Stomach smooth muscle (tissue), 2 donors: ENCODE results near the gene OR10W1.

Source experiments
- H3K27ac ChIP-seq: one replicate; pipeline ENCODE4 v1.7.0; 2013; ENCODE audit warnings: mild to moderate bottlenecking, low read length, inconsistent platforms
- H3K27me3 ChIP-seq, 2 donors: one replicate each; pipeline ENCODE4 v1.7.0; 2013; ENCODE audit warnings: low read length in 2 of 2; ENCODE audit not compliant: insufficient read depth in 2 of 2, control insufficient read depth in 1 of 2
- H3K36me3 ChIP-seq, 2 donors: one replicate each; pipeline ENCODE4 v1.7.0; 2013; ENCODE audit warnings: low read length in 2 of 2; ENCODE audit not compliant: control insufficient read depth in 2 of 2, insufficient read depth in 2 of 2
- H3K4me1 ChIP-seq: one replicate; pipeline ENCODE4 v1.7.0; 2013; ENCODE audit warnings: low read length; ENCODE audit not compliant: control insufficient read depth, insufficient read depth
- H3K4me3 ChIP-seq, 2 donors: one replicate each; pipeline ENCODE4 v1.7.0; 2013; ENCODE audit warnings: low read length in 2 of 2
- H3K9ac ChIP-seq, 2 donors: one replicate each; pipeline ENCODE4 v1.7.0; 2013; ENCODE audit warnings: low read length in 2 of 2, mild to moderate bottlenecking in 1 of 2
- H3K9me3 ChIP-seq, 2 donors: one replicate each; pipeline ENCODE4 v1.7.0; 2013; ENCODE audit warnings: low read length in 2 of 2; ENCODE audit not compliant: control insufficient read depth in 2 of 2
- donor health status: healthy.
- donor health status: Pancreatic carcinoma.

OR10W1 gene

DNA sequence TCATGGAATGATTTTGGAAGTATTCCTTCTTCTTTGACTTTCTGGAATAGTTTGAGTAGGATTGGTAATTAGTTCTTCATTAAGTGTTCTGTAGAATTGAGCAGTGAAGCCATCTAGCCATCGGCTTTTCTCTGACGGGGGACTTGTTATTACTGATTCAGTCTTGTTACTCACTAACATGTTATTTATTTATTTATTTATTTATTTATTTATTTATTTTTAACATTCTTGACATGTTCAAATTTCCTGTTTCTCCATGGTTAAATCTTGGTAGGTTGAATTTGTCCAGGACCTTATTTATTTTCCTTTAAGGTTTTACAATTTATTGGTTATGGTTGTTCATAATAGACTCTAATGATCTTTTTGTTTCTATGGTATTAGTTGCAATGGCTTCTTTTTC is 24.1 kb downstream of the OR10W1 start:
- no peaks in the 10 kb centered on the region for H3K27me3 ChIP-seq
- no peak overlapping the region for H3K4me3 ChIP-seq
- H3K4me1 ChIP-seq = no peaks in the 10 kb centered on the region
- no peak overlapping the region for H3K9ac ChIP-seq
- H3K9me3 ChIP-seq = peaks cover 0 to 3% of the 10 kb centered on the region in 2 donors
- no peak overlapping the region for H3K27ac ChIP-seq
- no peaks in the 10 kb centered on the region for H3K36me3 ChIP-seq

DNA sequence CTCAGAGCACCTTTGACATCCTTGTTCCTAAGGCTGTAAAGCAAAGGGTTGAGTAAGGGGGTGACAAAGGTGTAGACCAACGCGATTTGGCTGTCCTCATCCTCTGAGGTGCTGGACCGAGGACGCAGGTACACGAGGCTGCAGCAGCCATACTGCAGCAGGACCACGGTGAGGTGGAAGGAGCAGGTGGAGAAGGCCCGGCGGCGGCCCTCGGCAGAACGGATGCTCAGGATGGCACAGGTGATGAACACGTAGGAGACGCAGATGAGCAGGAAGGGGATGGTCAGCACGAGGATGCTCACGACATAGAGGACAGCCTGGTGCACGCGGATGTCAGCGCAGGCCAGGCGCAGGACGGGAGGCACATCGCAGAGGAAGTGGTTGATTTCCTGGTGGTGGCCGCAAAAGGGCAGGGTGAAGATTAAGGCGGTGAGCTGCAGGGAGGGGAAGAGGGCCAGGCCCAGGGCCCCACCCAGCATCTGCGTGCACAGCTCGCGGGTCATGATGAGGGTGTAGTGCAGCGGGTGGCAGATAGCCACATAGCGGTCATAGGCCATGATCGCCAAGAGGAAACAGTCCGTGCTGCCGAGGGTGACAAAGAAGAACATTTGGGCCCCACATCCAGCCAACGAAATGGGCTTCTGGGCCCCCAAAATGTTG is 40.0 kb downstream of the OR10W1 start:
- H3K9me3 ChIP-seq = no peaks in the 10 kb centered on the region
- H3K9ac ChIP-seq = no peak overlapping the region
- no peak overlapping the region for H3K4me3 ChIP-seq
- no peaks in the 10 kb centered on the region for H3K4me1 ChIP-seq
- no peaks in the 10 kb centered on the region for H3K36me3 ChIP-seq
- H3K27me3 ChIP-seq = no peaks in the 10 kb centered on the region
- no peak overlapping the region for H3K27ac ChIP-seq

DNA sequence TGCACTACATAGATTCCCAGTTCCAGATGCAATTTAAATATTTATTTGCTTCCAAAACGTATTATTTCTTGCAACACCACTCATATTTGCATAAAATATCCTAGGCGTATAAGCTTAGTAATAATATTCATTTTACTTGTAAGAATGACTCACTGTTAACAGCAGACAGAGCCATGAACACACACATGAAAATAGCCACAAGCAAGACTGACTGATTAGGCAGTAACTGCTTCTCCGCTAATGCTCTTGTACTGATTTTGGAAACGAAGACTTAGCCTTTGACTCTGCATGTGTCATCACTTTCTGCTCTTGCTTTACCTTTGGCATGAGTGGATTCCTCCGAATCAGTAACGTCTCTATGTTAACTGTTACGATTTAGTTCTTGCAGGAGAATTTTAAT is 45.3 kb downstream of the OR10W1 start:
- no peaks in the 10 kb centered on the region for H3K36me3 ChIP-seq
- H3K4me1 ChIP-seq = no peaks in the 10 kb centered on the region
- no peak overlapping the region for H3K4me3 ChIP-seq
- H3K9ac ChIP-seq = no peak overlapping the region
- H3K9me3 ChIP-seq = no peaks in the 10 kb centered on the region
- no peaks in the 10 kb centered on the region for H3K27me3 ChIP-seq
- no peak overlapping the region for H3K27ac ChIP-seq
